Stimulated activated CD8-positive, alpha-beta memory T cell treated with anti-CD3 and anti-CD28 coated beads, Interleukin-7, amount 100 ng/mL, for 48 hours (primary cell): ENCODE measurements around the gene PCDHGA12.
"Not testable (repeated sequence)": the region's sequence is repeated elsewhere in the genome, so short reads cannot be mapped to it uniquely, and the experiment has no call there.

Source experiments
- DNase-seq, 2 donors: peaks; one replicate each; pipeline ENCODE4 v3.0.0-alpha.2; 2020; ENCODE audit warnings: low read depth in 1 of 2; ENCODE audit errors: extremely low read depth in 1 of 2

PCDHGA12 gene

GRCh38 chr5:141407790-141408505, 22.4 kb upstream of the PCDHGA12 start, which contains the start of gene PCDHGB6:
Gene PCDHGB6, plus strand, starts transcription at chr5:141408021. Its CDS starts 182 bp downstream, at chr5:141408203.
- DNase-seq, result not testable (repeated sequence)

- DNase-seq, result no peak
These were observed 20.6 kb upstream of the PCDHGA12 start for GRCh38 chr5:141409598-141410306.

- DNase-seq, result no peak
These were observed 18.7 kb upstream of the PCDHGA12 start for GRCh38 chr5:141411575-141411974.

- peak in 1 of 2 donors; percentile 25 for DNase-seq
These were observed 17.3 kb upstream of the PCDHGA12 start, which contains the start of gene PCDHGA10 for GRCh38 chr5:141412854-141413539. Gene PCDHGA10, plus strand, starts transcription at chr5:141412987. Its CDS starts 189 bp downstream, at chr5:141413176.

GRCh38 chr5:141413540-141414069, 16.7 kb upstream of the PCDHGA12 start:
- no peak for DNase-seq

- not testable (repeated sequence) for DNase-seq
These were observed 15.6 kb upstream of the PCDHGA12 start for GRCh38 chr5:141414548-141415274.

GRCh38 chr5:141415275-141415618, 15.1 kb upstream of the PCDHGA12 start:
- DNase-seq, result not testable (repeated sequence)

- peak in 1 of 2 donors; percentile 34 for DNase-seq
These were observed 12.7 kb upstream of the PCDHGA12 start, which contains the start of gene PCDHGB7 for GRCh38 chr5:141417494-141418172. Gene PCDHGB7, plus strand, starts transcription at chr5:141417677. Its CDS starts 183 bp downstream, at chr5:141417860.

- DNase-seq, result no peak
These were observed 11.0 kb upstream of the PCDHGA12 start for GRCh38 chr5:141419074-141419880.

- DNase-seq, result peak in 1 of 2 donors; percentile 20
These were observed 9.3 kb upstream of the PCDHGA12 start, which contains the start of gene PCDHGA11 for GRCh38 chr5:141420855-141421488. Gene PCDHGA11, plus strand, starts transcription at chr5:141421051. Its CDS starts 177 bp downstream, at chr5:141421228.

- DNase-seq, result no peak
These were observed 8.8 kb upstream of the PCDHGA12 start for GRCh38 chr5:141421489-141421855.

GRCh38 chr5:141422742-141423291, 7.5 kb upstream of the PCDHGA12 start:
- DNase-seq, result no peak

- no peak for DNase-seq
These were observed 2.4 kb upstream of the PCDHGA12 start for GRCh38 chr5:141427783-141428426.

GRCh38 chr5:141431286-141431685, 979 bp downstream of the PCDHGA12 start:
- no peak for DNase-seq

GRCh38 chr5:141432308-141432707, 2.0 kb downstream of the PCDHGA12 start:
- DNase-seq, result not testable (repeated sequence)

- not testable (repeated sequence) for DNase-seq
These were observed 2.4 kb downstream of the PCDHGA12 start for GRCh38 chr5:141432726-141433125.

GRCh38 chr5:141434006-141434405, 3.7 kb downstream of the PCDHGA12 start:
- no peak for DNase-seq

- no peak for DNase-seq
These were observed 6.9 kb downstream of the PCDHGA12 start for GRCh38 chr5:141437221-141437620.
